Fibroblast of skin of abdomen (primary cell): ENCODE measurements around the gene SSTR3.
"Not testable (repeated sequence)": the region's sequence is repeated elsewhere in the genome, so short reads cannot be mapped to it uniquely, and the experiment has no call there.

ENCODE experiments used
- DNase-seq: peaks from one replicate; pipeline ENCODE4 v3.0.0-alpha.2; 2013

SSTR3 gene

GRCh38 chr22:37209140-37209845, 3.0 kb downstream of the SSTR3 start:
- DNase-seq, result no peak

DNA sequence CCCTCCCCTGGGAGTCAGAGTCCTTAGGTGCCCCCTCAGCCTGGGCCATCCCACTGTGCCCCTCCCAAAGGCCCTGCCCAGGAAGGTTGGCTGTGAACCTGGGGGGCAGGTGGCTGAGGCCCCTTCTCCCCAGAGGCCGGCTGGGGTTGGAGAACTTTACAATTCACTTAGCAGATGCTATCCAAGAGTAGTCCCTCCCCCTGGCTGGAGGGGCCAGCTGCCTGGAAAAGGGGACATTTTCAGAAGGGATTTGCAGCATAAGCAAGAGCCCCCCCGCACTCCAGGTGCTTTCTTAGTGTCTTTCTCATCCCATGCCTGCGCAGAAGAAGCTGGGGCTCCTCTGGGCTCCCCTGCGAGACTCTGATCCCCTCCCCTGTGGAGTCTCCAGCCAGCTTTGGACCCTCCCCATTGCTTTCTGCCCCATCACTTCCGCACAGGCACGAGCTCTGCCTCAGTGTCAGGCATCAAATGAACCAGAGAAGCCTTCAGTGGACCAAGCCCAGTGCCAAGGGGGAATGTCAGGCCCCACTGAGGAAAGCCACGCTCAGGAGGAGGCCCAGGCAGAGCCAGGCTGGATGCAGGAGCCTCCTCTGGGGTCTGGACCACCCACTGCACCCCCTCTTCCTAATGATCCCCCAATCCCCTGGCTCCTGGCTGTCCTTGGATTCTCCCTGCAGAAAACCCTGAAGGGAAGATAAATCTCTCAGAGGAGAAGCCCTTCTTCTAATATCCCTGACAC, 3.7 kb downstream of the SSTR3 start:
- DNase-seq, result no peak

- DNase-seq, result no peak
Measured at GRCh38 chr22:37207981-37208380, 4.3 kb downstream of the SSTR3 start.

DNA sequence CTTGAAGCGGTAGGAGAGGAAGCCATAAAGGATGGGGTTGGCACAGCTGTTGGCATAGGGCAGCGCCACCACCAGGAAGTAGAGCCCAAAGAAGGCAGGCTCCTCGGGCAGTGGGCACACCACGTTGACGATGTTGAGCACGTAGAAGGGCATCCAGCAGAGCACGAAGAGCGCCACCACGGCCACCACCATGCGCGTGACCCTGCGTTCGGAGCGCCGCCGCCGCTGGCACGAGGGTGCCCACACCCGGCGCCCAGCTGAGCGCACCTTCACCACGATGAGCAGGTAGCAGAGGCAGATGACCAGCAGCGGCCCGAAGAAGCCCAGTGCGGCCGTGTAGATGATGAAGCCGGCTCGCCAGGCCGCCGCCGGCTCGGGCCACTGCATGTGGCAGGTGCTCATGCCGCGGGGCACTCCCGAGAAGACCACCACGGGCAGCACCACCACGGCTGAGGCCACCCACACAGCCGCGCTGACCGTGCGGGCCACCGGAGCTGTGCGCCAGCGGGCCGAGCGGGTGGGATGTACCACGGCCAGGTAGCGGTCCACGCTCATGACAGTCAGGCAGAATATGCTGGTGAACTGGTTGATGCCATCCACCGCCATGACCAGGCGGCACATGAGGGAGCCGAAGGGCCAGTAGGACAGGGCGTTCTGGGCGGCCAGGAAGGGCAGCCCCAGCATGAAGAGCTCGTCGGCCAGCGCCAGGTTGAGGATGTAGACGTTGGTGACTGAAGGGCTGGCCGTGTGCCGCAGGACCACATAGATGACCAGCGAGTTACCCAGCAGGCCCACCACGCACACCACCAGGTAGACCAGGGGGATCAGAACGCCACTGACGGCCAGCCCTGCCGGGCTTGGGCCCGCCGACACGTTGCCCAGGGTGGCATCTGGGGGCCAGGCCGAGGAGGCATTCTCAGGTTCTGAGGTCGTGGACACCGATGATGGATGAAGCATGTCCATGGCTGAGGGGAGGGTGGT, 5.1 kb downstream of the SSTR3 start:
- DNase-seq, result no peak

DNA sequence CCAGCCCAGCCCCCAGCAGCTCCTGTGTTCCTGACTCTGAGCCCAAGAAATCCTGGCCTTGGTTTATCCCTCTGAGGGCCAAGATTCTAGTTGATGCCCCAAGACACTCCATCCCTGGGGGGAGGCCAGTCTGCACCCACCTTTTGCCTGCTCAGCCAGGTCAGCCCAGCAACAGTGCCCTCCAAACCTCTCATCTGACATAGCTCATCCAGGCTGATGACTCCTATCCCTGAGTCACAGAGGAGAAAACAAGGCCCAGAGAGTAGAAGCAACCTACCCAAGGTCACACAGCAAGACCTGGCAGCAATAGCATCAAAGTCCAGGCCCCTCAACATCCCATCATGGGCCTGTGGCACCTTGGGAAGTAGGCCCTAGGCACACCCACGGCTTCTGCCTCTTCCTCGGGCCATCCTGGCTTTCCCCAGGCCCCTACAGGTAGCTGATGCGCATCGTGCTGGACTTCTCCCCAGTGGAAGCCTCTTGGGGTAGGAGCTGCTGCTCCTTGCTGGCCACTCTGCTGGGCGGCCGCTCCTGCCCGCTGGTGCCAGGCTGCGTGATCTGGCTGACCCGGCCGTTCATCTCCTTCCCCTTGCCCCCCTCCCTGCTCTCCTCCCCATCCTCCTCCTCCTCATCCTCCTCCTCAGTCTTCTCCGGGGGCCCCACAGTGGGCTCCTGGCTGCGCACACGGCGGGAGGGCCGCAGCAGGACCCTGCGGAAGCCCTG, 6.0 kb downstream of the SSTR3 start:
- DNase-seq, result no peak

DNA sequence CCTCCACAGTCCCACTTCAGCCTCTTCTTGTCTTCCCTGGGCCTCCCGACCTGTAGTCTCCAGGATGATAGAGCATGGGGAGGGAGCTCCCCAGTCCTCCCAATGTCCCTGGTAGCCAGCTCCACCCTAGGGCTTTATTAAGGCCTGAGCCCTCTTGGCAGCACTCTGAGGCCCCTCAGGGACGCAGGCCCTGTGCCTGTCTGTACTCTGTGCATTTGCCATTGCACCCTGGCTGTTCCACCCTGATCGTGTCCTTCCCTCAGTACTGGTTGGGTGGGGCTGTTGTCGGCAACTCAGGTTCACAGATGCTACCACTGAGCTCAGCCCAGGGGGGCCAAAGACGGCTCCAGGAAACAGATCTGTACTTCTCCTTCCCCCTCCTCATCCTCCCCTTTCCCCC, 7.2 kb downstream of the SSTR3 start:
- no peak for DNase-seq

- DNase-seq, result no peak
Measured at GRCh38 chr22:37204045-37204655, 8.1 kb downstream of the SSTR3 start.

DNA sequence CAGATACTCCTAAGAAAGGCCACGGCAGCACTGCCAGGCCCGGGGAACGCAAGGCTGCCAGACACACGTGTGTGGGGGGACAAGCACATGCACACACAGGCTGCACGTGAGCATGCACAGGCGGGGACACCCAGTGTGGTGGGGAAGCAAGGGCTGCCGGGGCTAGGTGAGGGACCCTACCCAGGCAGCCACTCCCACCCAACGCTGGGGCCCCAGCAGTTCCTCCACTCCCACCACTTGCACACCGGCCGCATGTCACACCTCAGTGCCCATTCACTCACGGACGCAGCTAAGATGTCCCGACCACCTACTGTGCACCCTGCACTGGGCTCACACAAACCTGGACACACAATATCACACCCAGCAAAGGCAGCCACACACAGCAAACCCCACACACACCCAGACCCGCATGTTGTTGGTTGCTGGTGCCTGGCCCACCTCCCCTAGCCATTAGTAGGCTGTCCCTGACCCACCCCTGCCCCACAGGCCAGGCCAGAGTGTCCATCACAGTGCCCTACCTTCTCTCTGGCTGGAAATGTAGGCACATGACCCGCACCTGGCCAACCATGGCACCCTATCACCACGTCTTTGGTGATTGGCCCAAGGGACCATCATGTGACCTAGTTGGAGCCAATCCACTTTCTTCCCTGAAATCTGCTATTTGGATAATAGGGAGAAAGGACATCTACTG, 8.8 kb downstream of the SSTR3 start:
- DNase-seq, result no peak

GRCh38 chr22:37202716-37203115, 9.6 kb downstream of the SSTR3 start:
- DNase-seq, result no peak

DNA sequence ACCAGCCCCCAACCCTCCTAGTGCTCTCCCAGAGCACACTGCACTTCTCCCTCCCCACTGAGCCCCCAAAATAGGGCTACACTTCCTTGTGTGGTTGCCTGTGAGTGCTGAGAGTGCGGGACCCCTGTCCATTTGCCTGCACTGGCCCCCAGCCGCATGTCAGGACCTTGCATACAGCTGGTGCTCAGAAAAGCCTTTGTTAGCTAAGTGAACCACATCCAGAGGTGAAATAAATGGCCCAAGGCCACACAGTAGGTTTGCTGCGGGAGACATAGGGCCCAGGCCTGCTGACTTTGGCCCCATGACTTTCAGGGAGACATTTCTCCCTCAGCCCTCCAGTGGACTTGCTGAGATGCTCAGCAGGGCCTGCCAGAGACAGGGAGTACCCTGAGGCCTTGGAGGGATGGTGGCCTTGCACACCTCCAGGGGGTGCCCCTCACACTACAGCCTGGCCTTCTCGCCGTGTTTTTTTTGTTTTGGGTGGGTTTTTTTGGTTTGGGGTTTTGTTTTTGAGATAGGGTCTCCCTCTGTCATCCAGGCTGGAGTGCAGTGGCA, 10.2 kb downstream of the SSTR3 start:
- DNase-seq, result no peak

GRCh38 chr22:37201443-37201820, 10.8 kb downstream of the SSTR3 start:
- DNase-seq, result not testable (repeated sequence)

DNA sequence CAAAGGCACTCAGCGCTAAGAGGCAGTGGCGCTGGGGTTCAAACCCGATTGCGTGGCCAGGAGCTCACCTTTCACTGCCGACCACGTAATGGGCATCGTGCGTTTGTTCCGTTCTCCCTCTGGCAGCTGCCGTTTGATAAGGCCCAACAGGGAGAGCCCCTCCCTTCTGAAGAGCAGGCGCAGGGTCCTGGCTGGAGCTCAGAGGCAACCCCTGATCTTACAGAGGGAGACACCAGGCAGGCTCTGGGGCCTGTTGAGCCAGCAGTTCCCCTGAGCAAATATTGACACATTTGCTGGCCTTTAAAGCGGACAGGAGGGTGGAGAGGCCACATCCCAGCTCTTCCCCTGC, 12.5 kb downstream of the SSTR3 start:
- no peak for DNase-seq

DNA sequence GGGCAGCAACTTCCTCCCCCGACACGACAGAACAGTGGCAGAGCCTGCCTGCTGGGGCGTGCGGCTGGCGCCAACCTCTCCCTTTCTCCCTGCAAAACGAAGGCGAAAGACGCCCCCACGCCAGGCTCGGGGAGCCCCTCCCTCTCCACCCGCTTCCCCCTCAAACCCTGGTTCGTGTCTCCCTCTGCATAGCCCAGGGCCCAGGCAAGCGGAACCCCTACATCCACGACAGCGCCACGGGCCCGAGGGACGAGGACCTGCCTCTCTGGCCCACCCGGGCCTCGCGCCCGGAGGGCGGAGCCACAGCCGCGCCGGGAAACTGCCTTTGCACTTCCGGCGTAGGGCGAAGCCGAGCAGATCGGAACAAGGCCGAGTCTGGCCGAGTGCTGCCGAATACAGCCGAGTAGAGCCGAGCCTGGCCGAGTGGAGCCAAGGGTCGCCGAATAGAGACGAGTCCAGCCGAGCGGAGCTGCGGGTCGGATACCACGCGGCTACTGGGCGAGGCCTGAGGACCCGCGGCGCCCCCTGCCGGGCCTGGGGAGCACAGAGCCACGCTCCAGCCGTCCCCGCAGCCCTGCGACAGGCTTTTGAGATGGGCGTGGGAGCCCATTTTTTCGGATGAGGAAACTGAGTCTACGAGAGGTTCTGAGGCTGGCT, 13.0 kb downstream of the SSTR3 start:
- peak; percentile 96 for DNase-seq

- DNase-seq, result peak; percentile 70
Measured at GRCh38 chr22:37198258-37199102, 13.8 kb downstream of the SSTR3 start.

GRCh38 chr22:37197451-37198257, 14.6 kb downstream of the SSTR3 start:
- DNase-seq, result peak; percentile 26

DNA sequence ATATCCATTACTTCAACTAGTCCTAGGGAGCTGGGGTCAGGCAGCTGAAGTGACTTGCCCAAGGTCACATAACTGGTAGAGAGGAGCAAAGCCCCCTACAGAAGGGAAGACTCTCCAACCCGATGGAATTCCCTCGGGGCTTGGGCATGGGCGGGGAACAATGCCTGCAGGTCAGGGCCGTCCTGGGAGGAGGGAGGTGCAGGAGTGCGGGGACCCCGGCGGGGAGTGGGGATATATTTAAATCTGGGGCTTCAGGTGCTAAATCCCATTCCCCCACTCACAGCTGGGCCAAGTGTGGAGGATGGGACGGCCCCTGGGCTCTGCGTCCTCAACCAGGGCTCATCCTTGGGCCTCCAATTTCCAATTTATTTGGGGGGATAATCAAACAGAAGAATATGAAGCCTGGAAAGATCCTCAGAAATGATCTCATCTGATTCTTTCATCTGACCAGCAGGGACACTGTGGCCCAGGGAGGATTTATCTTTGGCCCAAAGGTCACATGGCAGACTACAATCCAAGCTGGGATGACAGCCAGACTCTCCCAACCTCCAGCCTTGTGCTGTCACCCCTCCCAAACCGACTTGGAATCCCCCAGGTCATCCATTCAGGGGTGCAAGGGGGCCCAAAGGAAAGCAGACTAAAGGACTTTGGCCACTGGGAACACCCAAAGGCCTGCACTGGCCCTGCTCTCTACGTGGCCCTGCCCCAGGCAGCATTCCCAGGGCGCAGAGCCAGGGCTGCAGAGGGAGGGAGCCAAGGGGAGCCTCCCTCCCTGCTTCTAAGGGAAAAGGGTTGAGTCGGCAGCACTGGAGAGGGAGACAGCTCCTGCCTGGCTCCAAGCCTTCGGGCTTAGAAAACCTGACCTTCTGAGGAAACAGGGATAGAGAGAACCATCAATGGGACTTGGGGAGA, 15.5 kb downstream of the SSTR3 start:
- DNase-seq, result peak; percentile 71

DNA sequence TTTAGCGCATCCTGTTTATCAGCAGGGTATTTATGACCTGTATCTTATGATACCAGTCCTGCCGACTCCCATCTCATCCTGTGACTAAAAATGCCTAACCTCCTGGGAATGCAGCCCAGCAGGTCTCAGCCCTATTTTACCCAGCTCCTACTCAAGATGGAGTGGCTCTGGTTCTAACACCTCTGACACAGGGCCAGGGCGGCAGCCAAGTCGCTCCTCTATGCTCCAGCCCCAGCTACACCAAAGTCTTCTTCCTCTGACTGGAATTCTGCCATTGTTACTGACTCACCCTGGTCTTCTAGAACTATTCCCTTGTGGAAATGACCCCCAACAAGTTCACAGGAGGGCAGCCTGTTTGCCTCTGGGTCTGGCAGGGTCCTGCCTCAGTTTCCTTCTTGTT, 16.4 kb downstream of the SSTR3 start:
- peak; percentile 26 for DNase-seq

GRCh38 chr22:37194750-37195149, 17.5 kb downstream of the SSTR3 start:
- no peak for DNase-seq
